ENCODE data around the gene USP5.

DNA sequence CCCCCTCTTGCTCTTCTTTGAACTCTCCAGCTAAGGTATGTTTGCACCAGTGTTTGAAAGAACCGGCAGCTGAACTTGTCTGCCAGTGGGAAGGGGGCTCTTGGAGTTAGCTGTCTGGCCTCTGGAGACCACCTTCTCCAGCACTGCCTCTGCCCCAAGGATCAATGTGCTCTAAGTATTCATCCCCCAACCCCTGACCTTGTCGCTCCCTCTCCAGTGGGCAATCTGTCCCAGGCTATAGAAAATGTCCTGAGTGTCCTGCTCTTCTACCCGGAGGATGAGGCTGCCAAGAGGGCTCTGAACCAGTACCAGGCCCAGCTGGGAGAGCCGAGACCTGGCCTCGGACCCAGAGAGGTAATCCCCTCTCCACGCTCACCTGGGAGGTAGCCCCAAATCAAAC lies 21.0 kb upstream of the USP5 start:
- no peak for TF ChIP-seq POLR2AphosphoS5 (IDR thresholded peaks at IDR 0.05; ENCODE audit: low read depth, low read length)
- no peak for TF ChIP-seq POLR2A (IDR thresholded peaks at IDR 0.05; ENCODE audit: low read depth, low read length)
- no peak for TF ChIP-seq SPI1 (IDR thresholded peaks at IDR 0.05; ENCODE audit: low read depth, low read length)
- no peak for TF ChIP-seq TAF1 (IDR thresholded peaks at IDR 0.05; ENCODE audit: low read depth, low read length)
- no peak for TF ChIP-seq PAX5 (IDR thresholded peaks at IDR 0.05; ENCODE audit: insufficient read depth, low read length, severe bottlenecking)

Data from GM12891 (cell line).